GM23338 (cell line): ENCODE results near the gene PGS1.

Experiments
- CTCF ChIP-seq, 2 experiments: fragments of 200-600 bp in 1 of 2; sonication (generic) in 1 of 2; conservative IDR thresholded peaks; 2 replicates each; pipeline versions ENCODE4 v1.5.1 to v1.6.1; 2016 to 2017; ENCODE audit warnings: antibody characterized with exemption in 2 of 2, low read depth in 2 of 2, mild to moderate bottlenecking in 2 of 2, moderate library complexity in 1 of 2
- POLR2AphosphoS5 ChIP-seq: IDR thresholded peaks from 2 replicates; pipeline ENCODE4 v1.6.1; 2016; ENCODE audit warnings: antibody characterized with exemption, low read depth
- TF ChIP-seq, protein P1 (sequence below): IDR thresholded peaks from one replicate; pipeline ENCODE4 v1.6.1; 2018; ENCODE audit warnings: antibody characterized with exemption; ENCODE audit not compliant: unreplicated experiment

DNA sequence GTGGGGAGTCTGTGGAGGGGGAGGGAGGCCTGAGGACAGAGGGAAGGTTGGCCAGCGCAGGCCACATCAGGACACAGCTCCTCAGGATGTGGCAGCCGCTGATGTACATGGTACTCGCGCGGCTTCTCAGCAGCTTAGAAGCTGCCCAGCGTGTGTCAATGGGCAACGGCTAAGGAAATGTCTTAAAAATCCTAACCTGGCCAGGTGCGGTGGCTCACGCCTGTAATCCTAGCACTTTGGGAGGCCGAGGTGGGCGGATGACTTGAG lies 53.2 kb downstream of the PGS1 start:
- TF ChIP-seq, protein P1, sequence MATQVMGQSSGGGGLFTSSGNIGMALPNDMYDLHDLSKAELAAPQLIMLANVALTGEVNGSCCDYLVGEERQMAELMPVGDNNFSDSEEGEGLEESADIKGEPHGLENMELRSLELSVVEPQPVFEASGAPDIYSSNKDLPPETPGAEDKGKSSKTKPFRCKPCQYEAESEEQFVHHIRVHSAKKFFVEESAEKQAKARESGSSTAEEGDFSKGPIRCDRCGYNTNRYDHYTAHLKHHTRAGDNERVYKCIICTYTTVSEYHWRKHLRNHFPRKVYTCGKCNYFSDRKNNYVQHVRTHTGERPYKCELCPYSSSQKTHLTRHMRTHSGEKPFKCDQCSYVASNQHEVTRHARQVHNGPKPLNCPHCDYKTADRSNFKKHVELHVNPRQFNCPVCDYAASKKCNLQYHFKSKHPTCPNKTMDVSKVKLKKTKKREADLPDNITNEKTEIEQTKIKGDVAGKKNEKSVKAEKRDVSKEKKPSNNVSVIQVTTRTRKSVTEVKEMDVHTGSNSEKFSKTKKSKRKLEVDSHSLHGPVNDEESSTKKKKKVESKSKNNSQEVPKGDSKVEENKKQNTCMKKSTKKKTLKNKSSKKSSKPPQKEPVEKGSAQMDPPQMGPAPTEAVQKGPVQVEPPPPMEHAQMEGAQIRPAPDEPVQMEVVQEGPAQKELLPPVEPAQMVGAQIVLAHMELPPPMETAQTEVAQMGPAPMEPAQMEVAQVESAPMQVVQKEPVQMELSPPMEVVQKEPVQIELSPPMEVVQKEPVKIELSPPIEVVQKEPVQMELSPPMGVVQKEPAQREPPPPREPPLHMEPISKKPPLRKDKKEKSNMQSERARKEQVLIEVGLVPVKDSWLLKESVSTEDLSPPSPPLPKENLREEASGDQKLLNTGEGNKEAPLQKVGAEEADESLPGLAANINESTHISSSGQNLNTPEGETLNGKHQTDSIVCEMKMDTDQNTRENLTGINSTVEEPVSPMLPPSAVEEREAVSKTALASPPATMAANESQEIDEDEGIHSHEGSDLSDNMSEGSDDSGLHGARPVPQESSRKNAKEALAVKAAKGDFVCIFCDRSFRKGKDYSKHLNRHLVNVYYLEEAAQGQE: no peak
- TF ChIP-seq CTCF (conservative IDR thresholded peaks at IDR 0.05; ENCODE audit: low read depth in 2 of 2): no peak
- no peak for TF ChIP-seq POLR2AphosphoS5
